GM12878 (cell line): ENCODE measurements around the gene ALPP.

Source experiments
- BHLHE40 ChIP-seq, 2 experiments: fragments of 450-650 bp in 1 of 2; IDR thresholded peaks; 2 replicates each; pipeline ENCODE4 v1.6.1; 2011 to 2017; ENCODE audit warnings: low read depth in 2 of 2, borderline replicate concordance in 1 of 2, improper control_type of control experiment in 1 of 2, low read length in 1 of 2, mild to moderate bottlenecking in 1 of 2
- ETV6 ChIP-seq, 2 experiments: fragments of 450-650 bp in 1 of 2; IDR thresholded peaks in 1 of 2; conservative IDR thresholded peaks in 1 of 2; 2 replicates each; pipeline ENCODE4 v1.6.1; 2014; ENCODE audit warnings: antibody characterized with exemption in 1 of 2, borderline replicate concordance in 1 of 2, low read depth in 1 of 2, mild to moderate bottlenecking in 1 of 2, moderate library complexity in 1 of 2
- EZH2 ChIP-seq: IDR thresholded peaks from 2 replicates; pipeline ENCODE4 v1.6.1; 2012; ENCODE audit warnings: low read depth, mild to moderate bottlenecking, control low read depth, inconsistent platforms, low read length, borderline replicate concordance; ENCODE audit not compliant: control insufficient read depth
- GABPA ChIP-seq: IDR thresholded peaks from 2 replicates; pipeline ENCODE4 v1.6.1; 2014; ENCODE audit warnings: antibody characterized with exemption, low read depth, mild to moderate bottlenecking, inconsistent platforms
- POLR2AphosphoS5 ChIP-seq: IDR thresholded peaks from 2 replicates; pipeline ENCODE4 v1.6.1; 2011; ENCODE audit warnings: mild to moderate bottlenecking, low read length, inconsistent platforms
- RBBP5 ChIP-seq: fragments of 200-600 bp; sonication (generic); conservative IDR thresholded peaks from 2 replicates; pipeline ENCODE4 v1.6.1; 2016
- RCOR1 ChIP-seq: conservative IDR thresholded peaks from 2 replicates; pipeline ENCODE4 v1.6.1; 2012; ENCODE audit warnings: low read depth, low read length, improper control_type of control experiment
- SRF ChIP-seq, 2 experiments: IDR thresholded peaks; 2 replicates each; pipeline ENCODE4 v1.6.1; 2011; ENCODE audit warnings: low read depth in 2 of 2, low read length in 2 of 2, mild to moderate bottlenecking in 1 of 2, moderate library complexity in 1 of 2

DNA sequence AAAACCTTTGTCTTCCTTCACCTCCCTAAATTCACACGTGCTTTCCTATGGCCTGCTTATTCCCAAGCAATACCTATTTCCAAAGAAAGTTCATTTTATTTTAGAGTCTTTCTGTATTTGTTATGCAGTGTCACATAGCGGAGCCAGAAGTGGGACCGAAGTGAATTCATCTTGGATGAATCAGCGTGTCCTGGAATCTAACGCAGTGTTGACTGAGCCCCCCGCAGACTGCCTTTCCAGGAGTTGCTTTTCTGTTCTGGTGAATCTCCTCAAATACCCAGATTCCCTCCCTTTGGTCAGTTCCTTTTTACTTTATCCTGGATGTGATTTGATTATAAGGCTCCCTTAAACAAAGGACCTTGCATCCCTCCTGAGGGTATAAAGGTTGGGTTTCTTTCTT, 10.8 kb downstream of the ALPP start:
- no peak for TF ChIP-seq RCOR1
- no peak for TF ChIP-seq BHLHE40 (IDR thresholded peaks at IDR 0.05; ENCODE audit: borderline replicate concordance in 1 of 2, low read depth in 2 of 2, low read length in 1 of 2)
- no peak for TF ChIP-seq SRF (IDR thresholded peaks at IDR 0.05; ENCODE audit: low read depth in 2 of 2, low read length in 2 of 2)
- TF ChIP-seq EZH2, result no peak
- TF ChIP-seq RBBP5, result no peak
- TF ChIP-seq ETV6 (conservative IDR thresholded peaks at IDR 0.05 in 1 of 2, IDR thresholded peaks at IDR 0.05 in 1 of 2; ENCODE audit: borderline replicate concordance in 1 of 2, low read depth in 1 of 2), result no peak
- TF ChIP-seq POLR2AphosphoS5, result no peak
- no peak for TF ChIP-seq GABPA
